ENCODE data around the gene CSF1R. TPM values are rescaled to one million over a fixed set of nuclear protein-coding genes. Genes with fewer than 3 reads are reported as not detected.

CSF1R gene
- total and polyA plus RNA-seq, 10 donors = 23.1 to 429 (median 291) TPM

DNA sequence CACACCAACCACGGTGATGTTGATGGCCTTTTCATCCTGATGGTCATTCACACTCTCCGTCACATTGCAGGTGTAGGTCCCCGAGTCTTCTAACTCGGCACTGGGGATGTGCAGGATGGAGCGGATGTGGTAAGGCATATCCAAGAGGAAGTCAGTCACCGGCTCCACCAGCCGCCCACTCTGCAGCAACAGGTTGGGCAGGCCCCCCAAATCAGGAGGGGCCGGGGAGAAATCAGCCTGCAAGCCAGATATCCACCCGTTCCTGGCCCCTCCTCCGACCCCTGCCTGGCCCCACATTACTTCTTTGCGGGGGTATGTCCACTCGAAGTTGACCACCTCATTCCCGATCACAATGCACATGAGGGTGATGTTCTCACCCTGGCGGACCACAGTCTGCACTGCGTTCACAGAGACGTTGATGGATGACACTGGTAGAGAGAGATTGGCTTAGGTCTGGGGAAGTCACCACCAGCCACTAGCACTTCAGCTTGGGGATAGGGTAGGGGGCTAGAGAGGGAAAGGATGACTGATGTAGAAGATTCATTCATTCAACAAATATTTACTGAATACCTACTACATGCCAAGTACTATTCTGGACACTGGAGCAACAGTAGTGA, 47.3 kb upstream of the CSF1R start:
- intact Hi-C loops (cut with DNase I; ENCODE audit: low total_unique reads) = loop anchor here (10.0 kb wide), 1 partner anchor 81 kb away; no protein-coding TSS in a partner anchor
- peaks cover 0 to 59% (median 0%) of the 10 kb centered on the region in 6 donors for H3K36me3 ChIP-seq
- peaks cover 0 to 43% (median 0%) of the 10 kb centered on the region in 7 donors for H3K27me3 ChIP-seq (replicated peaks in 1 of 7)
- TF ChIP-seq, protein P1, sequence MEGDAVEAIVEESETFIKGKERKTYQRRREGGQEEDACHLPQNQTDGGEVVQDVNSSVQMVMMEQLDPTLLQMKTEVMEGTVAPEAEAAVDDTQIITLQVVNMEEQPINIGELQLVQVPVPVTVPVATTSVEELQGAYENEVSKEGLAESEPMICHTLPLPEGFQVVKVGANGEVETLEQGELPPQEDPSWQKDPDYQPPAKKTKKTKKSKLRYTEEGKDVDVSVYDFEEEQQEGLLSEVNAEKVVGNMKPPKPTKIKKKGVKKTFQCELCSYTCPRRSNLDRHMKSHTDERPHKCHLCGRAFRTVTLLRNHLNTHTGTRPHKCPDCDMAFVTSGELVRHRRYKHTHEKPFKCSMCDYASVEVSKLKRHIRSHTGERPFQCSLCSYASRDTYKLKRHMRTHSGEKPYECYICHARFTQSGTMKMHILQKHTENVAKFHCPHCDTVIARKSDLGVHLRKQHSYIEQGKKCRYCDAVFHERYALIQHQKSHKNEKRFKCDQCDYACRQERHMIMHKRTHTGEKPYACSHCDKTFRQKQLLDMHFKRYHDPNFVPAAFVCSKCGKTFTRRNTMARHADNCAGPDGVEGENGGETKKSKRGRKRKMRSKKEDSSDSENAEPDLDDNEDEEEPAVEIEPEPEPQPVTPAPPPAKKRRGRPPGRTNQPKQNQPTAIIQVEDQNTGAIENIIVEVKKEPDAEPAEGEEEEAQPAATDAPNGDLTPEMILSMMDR (IDR thresholded peaks at IDR 0.05 in 8 of 11, conservative IDR thresholded peaks at IDR 0.05 in 3 of 11) = no peak
- peak overlapping the region in 3 of 8 donors; percentile 32 to 83 (median 83) for H3K27ac ChIP-seq
- H3K4me1 ChIP-seq = peaks cover 0 to 80% (median 28%) of the 10 kb centered on the region in 6 donors
- H3K9me3 ChIP-seq = no peaks in the 10 kb centered on the region
- DNase-seq = no peak
- 67 to 79% (median 73%) methylated on average over 14 to 16 of the region's 16 CpGs for WGBS, 5 donors
- no peak overlapping the region for H3K4me3 ChIP-seq

DNA sequence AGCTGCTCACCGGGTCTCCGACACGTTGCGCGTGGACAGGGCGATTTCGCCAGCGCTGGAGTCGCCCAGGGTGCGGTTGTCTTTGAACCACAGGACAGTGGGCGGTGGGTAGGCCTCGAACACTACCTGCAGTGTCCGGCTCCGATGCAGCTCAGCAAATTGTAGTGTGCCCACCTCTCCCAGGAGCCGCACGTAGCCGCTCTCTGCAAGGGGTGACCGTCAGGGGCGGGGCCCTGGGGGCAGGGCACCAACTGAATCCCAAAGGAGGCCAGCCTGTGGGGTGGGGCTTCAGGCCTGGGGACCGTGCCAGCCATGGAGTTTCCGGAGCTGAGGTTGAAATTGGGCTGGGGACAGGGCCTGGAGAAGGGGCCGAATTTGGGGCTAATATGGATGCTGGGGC, 46.4 kb upstream of the CSF1R start:
- TF ChIP-seq, protein P1 (IDR thresholded peaks at IDR 0.05 in 8 of 11, conservative IDR thresholded peaks at IDR 0.05 in 3 of 11) = no peak
- TF ChIP-seq POLR2A (IDR thresholded peaks at IDR 0.05) (no peak), POLR2AphosphoS5 (IDR thresholded peaks at IDR 0.05) (peak in 1 of 3 donors; percentile 43)
- Histone ChIP-seq H3K4me1 (peaks cover 0 to 71% (median 25%) of the 10 kb centered on the region in 6 donors), H3K4me3 (no peak overlapping the region), H3K27ac (peak overlapping the region in 4 of 8 donors; percentile 26 to 83 (median 29)), H3K9me3 (no peaks in the 10 kb centered on the region), H3K27me3 (replicated peaks in 1 of 7) (peaks cover 0 to 34% (median 0%) of the 10 kb centered on the region in 7 donors), H3K36me3 (peaks cover 0 to 68% (median 0%) of the 10 kb centered on the region in 6 donors)
- DNase-seq = no peak
- 88 to 94% (median 91%) methylated on average over 22 of the region's 22 CpGs for WGBS, 5 donors
- intact Hi-C loops (cut with DNase I; ENCODE audit: low total_unique reads) = loop anchor here (10.0 kb wide), 1 partner anchor 82 kb away; no protein-coding TSS in a partner anchor

DNA sequence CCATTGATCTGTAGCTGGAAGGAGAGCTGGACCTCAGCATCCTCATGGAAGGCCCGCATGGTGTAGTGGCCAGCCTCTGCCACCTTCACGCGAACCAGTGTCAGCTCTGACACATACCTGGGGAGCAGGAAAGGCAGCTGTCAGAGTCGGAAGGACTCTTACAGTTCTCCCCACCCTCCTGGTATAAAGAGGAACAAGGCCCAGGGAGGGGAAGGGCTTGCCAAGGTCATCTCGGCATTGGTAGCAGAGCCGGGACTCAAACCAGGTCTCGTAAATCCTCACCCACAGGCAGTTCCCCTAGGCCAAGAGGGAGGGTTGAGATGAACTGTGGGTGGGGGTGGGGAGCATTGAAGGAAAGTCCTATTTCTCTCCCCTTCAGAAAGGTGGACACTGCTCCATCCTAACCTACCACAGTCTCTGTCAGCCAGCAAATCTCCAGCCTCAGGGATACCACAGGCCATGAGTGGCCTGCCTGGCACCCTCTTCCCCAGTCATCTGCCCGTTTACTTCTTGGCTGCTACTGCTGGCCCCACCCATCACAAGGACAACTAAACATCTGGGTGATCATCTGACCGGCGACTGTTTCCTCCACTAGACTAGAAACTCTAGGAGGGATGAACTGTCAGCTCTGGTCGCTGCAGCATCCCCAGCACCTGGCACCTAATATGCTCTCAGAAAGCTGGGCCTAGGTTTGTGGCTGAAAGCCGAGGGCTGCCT, 45.8 kb upstream of the CSF1R start:
- Histone ChIP-seq H3K27me3 (replicated peaks in 1 of 7) (peaks cover 0 to 28% (median 0%) of the 10 kb centered on the region in 7 donors), H3K36me3 (peaks cover 0 to 69% (median 0%) of the 10 kb centered on the region in 6 donors), H3K4me3 (no peak overlapping the region), H3K27ac (peak overlapping the region in 4 of 8 donors; percentile 26 to 83 (median 29)), H3K4me1 (peaks cover 0 to 67% (median 25%) of the 10 kb centered on the region in 6 donors), H3K9me3 (no peaks in the 10 kb centered on the region)
- no peak for DNase-seq
- WGBS, 5 donors = 44 to 53% (median 45%) methylated on average over 12 of the region's 12 CpGs
- intact Hi-C loops (cut with DNase I; ENCODE audit: low total_unique reads) = loop anchor here (10.0 kb wide), 1 partner anchor 83 kb away; no protein-coding TSS in a partner anchor
- TF ChIP-seq POLR2A (IDR thresholded peaks at IDR 0.05) (no peak), POLR2AphosphoS5 (IDR thresholded peaks at IDR 0.05) (no peak)
- TF ChIP-seq, protein P1 (IDR thresholded peaks at IDR 0.05 in 8 of 11, conservative IDR thresholded peaks at IDR 0.05 in 3 of 11) = no peak

DNA sequence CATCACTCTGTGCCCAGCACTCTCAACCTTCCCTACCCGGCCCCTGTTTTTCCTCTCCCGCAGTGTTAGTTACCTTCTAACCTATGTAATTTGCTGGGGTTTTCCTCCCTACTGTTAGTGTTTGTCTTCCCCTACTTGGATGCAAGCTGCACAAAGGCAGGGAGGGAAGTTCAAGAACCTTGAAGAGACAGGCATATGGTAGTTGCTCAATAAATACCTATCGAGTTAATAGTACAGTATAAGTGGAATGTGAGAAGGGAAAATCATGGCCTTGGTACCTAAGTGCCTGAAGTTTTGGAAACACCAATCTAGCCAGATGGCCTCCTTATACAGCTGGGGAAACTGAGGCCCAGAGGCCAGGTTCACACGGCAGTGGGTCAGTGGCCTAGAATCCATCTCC, 45.1 kb upstream of the CSF1R start:
- no peak overlapping the region for H3K4me3 ChIP-seq
- peaks cover 0 to 21% (median 0%) of the 10 kb centered on the region in 7 donors for H3K27me3 ChIP-seq (replicated peaks in 1 of 7)
- peaks cover 0 to 60% (median 25%) of the 10 kb centered on the region in 6 donors for H3K4me1 ChIP-seq
- H3K36me3 ChIP-seq = peaks cover 0 to 72% (median 0%) of the 10 kb centered on the region in 6 donors
- DNase-seq = no peak
- H3K27ac ChIP-seq = peak overlapping the region in 3 of 8 donors; percentile 26 to 83 (median 30)
- intact Hi-C loops (cut with DNase I; ENCODE audit: low total_unique reads) = loop anchor here (10.0 kb wide), 1 partner anchor 83 kb away; no protein-coding TSS in a partner anchor
- TF ChIP-seq, protein P1 (IDR thresholded peaks at IDR 0.05 in 8 of 11, conservative IDR thresholded peaks at IDR 0.05 in 3 of 11) = no peak
- TF ChIP-seq POLR2AphosphoS5 (IDR thresholded peaks at IDR 0.05) (no peak), POLR2A (IDR thresholded peaks at IDR 0.05) (no peak)
- H3K9me3 ChIP-seq = no peaks in the 10 kb centered on the region
- WGBS, 5 donors = 70 to 89% (median 87%) methylated on average over 4 of the region's 4 CpGs

All from spleen (tissue), 11 donors.